Upper lobe of left lung (tissue), 6 donors: ENCODE data around the gene ADK. TPM values are rescaled to one million over a fixed set of nuclear protein-coding genes. Genes with fewer than 3 reads are reported as not detected.

Experiments
- ATAC-seq, 2 donors: fragments of 200-7000 bp; cut with Tn5 transposase; one replicate each; pipeline ENCODE4 v1.9.1; 2022; ENCODE audit warnings: mild to moderate bottlenecking in 2 of 2, moderate library complexity in 2 of 2; ENCODE audit not compliant: low FRiP score in 2 of 2
- DNase-seq, 2 donors: peaks; one replicate each; pipeline ENCODE4 v3.0.0-alpha.2; 2019 to 2020
- H3K27ac ChIP-seq, 4 donors: fragments of 200-600 bp; sonication (generic); one replicate each; pipeline ENCODE4 v1.5.1; 2016 to 2019
- H3K27me3 ChIP-seq, 4 donors: fragments of 200-600 bp; sonication (generic); one replicate each; pipeline ENCODE4 v1.5.1; 2017 to 2019
- H3K36me3 ChIP-seq, 4 donors: fragments of 200-600 bp; sonication (generic); one replicate each; pipeline ENCODE4 v1.5.1; 2016 to 2019
- H3K4me1 ChIP-seq, 4 donors: fragments of 200-600 bp; sonication (generic); one replicate each; pipeline ENCODE4 v1.5.1; 2018 to 2019
- H3K4me3 ChIP-seq, 4 donors: fragments of 200-600 bp; sonication (generic); one replicate each; pipeline ENCODE4 v1.5.1; 2017 to 2019; ENCODE audit warnings: mild to moderate bottlenecking in 2 of 4, moderate library complexity in 1 of 4
- H3K9me3 ChIP-seq, 4 donors: fragments of 200-600 bp; sonication (generic); one replicate each; pipeline ENCODE4 v1.5.1; 2018 to 2019
- EP300 ChIP-seq, 4 donors: sonication (generic); formaldehyde crosslinking; IDR thresholded peaks; one replicate each; pipeline ENCODE4 v1.5.1; 2017; ENCODE audit warnings: antibody characterized with exemption in 4 of 4, control low read depth in 2 of 4
- POLR2A ChIP-seq, 4 donors: fragments of 450-650 bp; IDR thresholded peaks; one replicate each; pipeline ENCODE4 v1.5.1; 2016 to 2017; ENCODE audit warnings: antibody characterized with exemption in 4 of 4, mild to moderate bottlenecking in 2 of 4
- POLR2AphosphoS5 ChIP-seq, 2 donors: sonication (generic); formaldehyde crosslinking; IDR thresholded peaks; one replicate each; pipeline ENCODE4 v1.5.1; 2017; ENCODE audit warnings: antibody characterized with exemption in 2 of 2
- WGBS, 2 donors: methylation state at CpG; one replicate each; pipeline ENCODE4 v1.1.5; 2017 to 2018; 5-methylcytosine and 5-hydroxymethylcytosine counted together
- total RNA-seq, 6 donors: library from RNA; depleted of rRNA in 4 of 6; stranded (reverse); fragments of >200 nt in 4 of 6; gene quantifications; one replicate each; pipeline versions ENCODE4 v1.1.0 to v1.2.1, GENCODE V29; 2016 to 2021
- TF ChIP-seq, protein P1 (sequence below), 6 experiments: fragments of 450-650 bp in 4 of 6; fragments of 200-600 bp in 2 of 6; sonication (generic) in 2 of 6; IDR thresholded peaks; one replicate each; pipeline ENCODE4 v1.5.1; 2016 to 2019; ENCODE audit warnings: antibody characterized with exemption in 6 of 6
- donor health status: DM: no; HTN: no; CAD: no; lungs with moderate emphysema.
- donor health status: DM: no; HTN: yes; CAD: no; lungs with severe emphysema.

Gene ADK
- total RNA-seq, 6 donors from 2014 or later, result 27.9 to 123 (median 48.1) TPM

DNA sequence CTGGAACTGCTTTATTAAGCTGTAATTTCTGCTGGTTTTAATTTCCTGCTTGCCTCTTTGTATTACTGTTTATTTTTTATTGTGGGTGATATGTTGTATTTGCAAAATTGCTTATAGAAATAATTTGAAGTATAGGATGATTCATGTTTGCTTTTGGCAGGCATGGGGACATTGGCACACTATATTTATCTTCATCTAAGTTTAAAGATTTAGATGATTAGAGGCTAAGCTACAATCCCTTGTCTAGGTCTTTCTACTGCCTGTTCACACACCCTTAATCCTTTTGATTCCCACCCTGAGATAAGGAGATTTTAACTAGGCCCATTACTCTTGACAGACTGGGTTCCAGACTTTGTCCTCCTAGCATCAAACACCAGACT lies 492.6 kb downstream of the ADK start:
- Histone ChIP-seq H3K4me1 (peaks cover 0 to 6% (median 3%) of the 10 kb centered on the region in 4 donors), H3K27ac (no peak overlapping the region), H3K27me3 (no peaks in the 10 kb centered on the region), H3K36me3 (no peaks in the 10 kb centered on the region), H3K4me3 (no peak overlapping the region), H3K9me3 (peaks cover 0 to 4% (median 0%) of the 10 kb centered on the region in 4 donors)
- ATAC-seq (no peak), DNase-seq (no peak)
- TF ChIP-seq POLR2AphosphoS5 (IDR thresholded peaks at IDR 0.05) (no peak), POLR2A (IDR thresholded peaks at IDR 0.05) (no peak), EP300 (IDR thresholded peaks at IDR 0.05) (no peak)
- TF ChIP-seq, protein P1, sequence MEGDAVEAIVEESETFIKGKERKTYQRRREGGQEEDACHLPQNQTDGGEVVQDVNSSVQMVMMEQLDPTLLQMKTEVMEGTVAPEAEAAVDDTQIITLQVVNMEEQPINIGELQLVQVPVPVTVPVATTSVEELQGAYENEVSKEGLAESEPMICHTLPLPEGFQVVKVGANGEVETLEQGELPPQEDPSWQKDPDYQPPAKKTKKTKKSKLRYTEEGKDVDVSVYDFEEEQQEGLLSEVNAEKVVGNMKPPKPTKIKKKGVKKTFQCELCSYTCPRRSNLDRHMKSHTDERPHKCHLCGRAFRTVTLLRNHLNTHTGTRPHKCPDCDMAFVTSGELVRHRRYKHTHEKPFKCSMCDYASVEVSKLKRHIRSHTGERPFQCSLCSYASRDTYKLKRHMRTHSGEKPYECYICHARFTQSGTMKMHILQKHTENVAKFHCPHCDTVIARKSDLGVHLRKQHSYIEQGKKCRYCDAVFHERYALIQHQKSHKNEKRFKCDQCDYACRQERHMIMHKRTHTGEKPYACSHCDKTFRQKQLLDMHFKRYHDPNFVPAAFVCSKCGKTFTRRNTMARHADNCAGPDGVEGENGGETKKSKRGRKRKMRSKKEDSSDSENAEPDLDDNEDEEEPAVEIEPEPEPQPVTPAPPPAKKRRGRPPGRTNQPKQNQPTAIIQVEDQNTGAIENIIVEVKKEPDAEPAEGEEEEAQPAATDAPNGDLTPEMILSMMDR (IDR thresholded peaks at IDR 0.05), result no peak

DNA sequence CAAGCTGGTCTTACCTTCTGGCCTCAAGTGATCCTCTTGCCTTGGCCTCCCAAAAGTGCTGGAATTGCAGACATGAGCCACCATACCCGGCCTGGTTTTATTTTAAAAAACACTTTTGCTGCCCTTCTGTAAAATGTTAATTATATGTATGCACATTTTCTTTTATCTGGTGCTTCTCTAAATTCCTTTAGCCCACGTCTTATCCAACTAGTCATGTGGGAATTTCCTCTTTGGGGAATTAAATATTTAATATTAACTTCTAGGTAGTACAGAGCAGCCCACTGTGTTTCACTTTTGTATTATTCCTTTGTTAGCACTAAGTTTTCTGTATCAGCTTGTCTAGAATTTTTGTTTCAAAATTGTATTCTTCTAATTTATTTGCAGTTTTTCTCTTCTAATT lies 493.7 kb downstream of the ADK start:
- H3K27me3 ChIP-seq, result no peaks in the 10 kb centered on the region
- TF ChIP-seq POLR2AphosphoS5 (IDR thresholded peaks at IDR 0.05) (no peak), EP300 (IDR thresholded peaks at IDR 0.05) (no peak), POLR2A (IDR thresholded peaks at IDR 0.05) (no peak)
- TF ChIP-seq, protein P1 (IDR thresholded peaks at IDR 0.05), result no peak
- no peak overlapping the region for H3K27ac ChIP-seq
- ATAC-seq, result no peak
- WGBS, 2 donors, result 89 to 94% methylated on average over 2 of the region's 2 CpGs
- peaks cover 0 to 6% (median 3%) of the 10 kb centered on the region in 4 donors for H3K4me1 ChIP-seq
- no peak overlapping the region for H3K4me3 ChIP-seq
- DNase-seq, result no peak
- no peaks in the 10 kb centered on the region for H3K36me3 ChIP-seq
- peaks cover 0 to 4% (median 0%) of the 10 kb centered on the region in 4 donors for H3K9me3 ChIP-seq

DNA sequence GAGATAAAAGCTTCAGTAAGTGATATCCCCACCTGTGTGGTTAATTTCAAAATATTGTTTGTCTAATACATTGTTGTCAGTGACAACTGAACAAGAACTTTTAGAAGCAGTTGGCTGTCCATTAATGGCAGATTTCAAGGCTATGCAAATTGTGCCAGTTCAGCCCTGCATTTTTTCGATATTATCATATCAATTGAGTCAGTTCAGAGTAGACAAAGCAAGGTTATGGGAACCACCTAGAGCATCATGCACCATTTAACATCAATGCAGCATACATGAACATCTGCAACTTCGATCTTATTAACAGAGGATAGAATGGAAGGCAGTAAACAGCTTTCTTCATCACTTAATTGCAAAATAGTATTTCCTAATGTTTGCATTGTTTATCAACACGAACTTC lies 494.7 kb downstream of the ADK start:
- H3K4me3 ChIP-seq, result no peak overlapping the region
- TF ChIP-seq, protein P1 (IDR thresholded peaks at IDR 0.05), result no peak
- no peak for TF ChIP-seq POLR2AphosphoS5 (IDR thresholded peaks at IDR 0.05)
- DNase-seq (no peak), ATAC-seq (no peak)
- peaks cover 0 to 4% (median 0%) of the 10 kb centered on the region in 4 donors for H3K9me3 ChIP-seq
- WGBS, 2 donors, result 94 to 95% methylated on average over 3 of the region's 3 CpGs
- peaks cover 0 to 4% (median 0%) of the 10 kb centered on the region in 4 donors for H3K4me1 ChIP-seq
- H3K27me3 ChIP-seq, result no peaks in the 10 kb centered on the region
- H3K36me3 ChIP-seq, result no peaks in the 10 kb centered on the region
- H3K27ac ChIP-seq, result no peak overlapping the region

DNA sequence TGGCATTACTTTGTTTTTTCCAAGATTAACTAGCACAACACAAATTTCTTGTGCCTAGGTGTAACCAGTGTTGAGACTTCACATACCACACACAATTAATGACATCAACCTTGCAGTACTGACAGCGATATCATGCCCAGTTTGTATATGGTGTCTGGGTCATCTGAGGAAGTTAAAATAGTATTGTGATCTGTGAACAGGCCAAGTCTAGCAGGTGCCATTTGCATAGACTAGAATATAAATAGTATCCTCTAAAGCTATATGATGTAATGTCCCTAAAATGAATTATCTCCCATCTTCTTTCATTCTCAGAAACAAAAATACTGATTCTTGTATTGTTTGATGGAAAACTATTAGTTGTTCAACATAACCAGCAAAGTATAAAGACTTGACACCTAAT lies 499.6 kb downstream of the ADK start:
- Histone ChIP-seq H3K36me3 (no peaks in the 10 kb centered on the region), H3K27ac (no peak overlapping the region), H3K27me3 (no peaks in the 10 kb centered on the region), H3K4me1 (no peaks in the 10 kb centered on the region), H3K4me3 (no peak overlapping the region), H3K9me3 (no peaks in the 10 kb centered on the region)
- WGBS, 2 donors, result 88 to 100% methylated on average over 1 of the region's 1 CpG
- TF ChIP-seq, protein P1 (IDR thresholded peaks at IDR 0.05), result no peak
- TF ChIP-seq POLR2A (IDR thresholded peaks at IDR 0.05) (no peak), POLR2AphosphoS5 (IDR thresholded peaks at IDR 0.05) (no peak), EP300 (IDR thresholded peaks at IDR 0.05) (no peak)
- no peak for ATAC-seq
- no peak for DNase-seq

DNA sequence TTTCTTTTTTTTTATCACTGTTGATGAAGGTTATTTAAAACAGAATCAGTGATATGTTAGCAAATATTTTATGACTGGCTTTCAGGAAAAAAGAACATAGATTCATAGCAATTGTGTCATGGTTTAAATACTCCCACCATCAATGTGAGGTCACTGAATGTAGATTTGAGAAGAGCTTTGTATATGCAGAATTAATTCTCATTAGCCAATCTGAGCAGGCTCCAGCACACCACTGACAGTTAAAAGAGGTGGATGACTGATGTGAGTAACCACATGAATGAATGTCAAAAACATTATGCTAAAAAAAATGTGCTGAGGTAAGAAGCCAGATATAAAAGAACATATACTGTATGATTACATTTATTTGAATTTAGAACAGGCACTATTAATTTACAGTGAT lies 500.5 kb downstream of the ADK start:
- Histone ChIP-seq H3K4me3 (no peak overlapping the region), H3K36me3 (no peaks in the 10 kb centered on the region), H3K27me3 (no peaks in the 10 kb centered on the region), H3K4me1 (no peaks in the 10 kb centered on the region), H3K27ac (no peak overlapping the region), H3K9me3 (no peaks in the 10 kb centered on the region)
- DNase-seq (no peak), ATAC-seq (no peak)
- TF ChIP-seq EP300 (IDR thresholded peaks at IDR 0.05) (no peak), POLR2AphosphoS5 (IDR thresholded peaks at IDR 0.05) (no peak), POLR2A (IDR thresholded peaks at IDR 0.05) (no peak)
- TF ChIP-seq, protein P1 (IDR thresholded peaks at IDR 0.05), result no peak
